ENCODE data around the gene NPSR1. TPM values are rescaled to one million over a fixed set of nuclear protein-coding genes. Genes with fewer than 3 reads are reported as not detected.
"Not testable (repeated sequence)": the region's sequence is repeated elsewhere in the genome, so short reads cannot be mapped to it uniquely, and the experiment has no call there.

The NPSR1 gene
- total RNA-seq, 2 donors from 2014 or later, result not detected

DNA sequence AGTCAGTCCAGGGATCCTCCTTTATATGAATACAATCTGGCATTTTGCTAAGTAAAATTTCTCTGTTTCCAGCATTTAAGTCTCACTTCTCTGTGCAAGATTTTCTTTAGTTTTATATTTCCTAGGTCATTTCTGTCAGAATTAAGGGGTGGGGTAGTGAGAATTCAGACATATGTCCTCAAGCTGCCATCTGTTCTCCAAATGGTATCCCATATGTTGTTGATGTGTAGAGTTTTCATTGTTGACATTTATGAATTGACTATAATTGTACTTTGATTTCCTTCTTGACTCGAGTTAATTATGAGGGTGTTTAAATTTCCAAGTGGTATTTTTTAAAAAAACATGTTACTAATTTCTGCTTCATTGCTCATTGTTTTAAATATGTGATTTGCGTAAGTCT is 148.8 kb downstream of the NPSR1 start:
- WGBS, 2 donors, result 61 to 64% methylated on average over 2 of the region's 2 CpGs
- intact Hi-C loops (cut with DNase I), result no loop called here

DNA sequence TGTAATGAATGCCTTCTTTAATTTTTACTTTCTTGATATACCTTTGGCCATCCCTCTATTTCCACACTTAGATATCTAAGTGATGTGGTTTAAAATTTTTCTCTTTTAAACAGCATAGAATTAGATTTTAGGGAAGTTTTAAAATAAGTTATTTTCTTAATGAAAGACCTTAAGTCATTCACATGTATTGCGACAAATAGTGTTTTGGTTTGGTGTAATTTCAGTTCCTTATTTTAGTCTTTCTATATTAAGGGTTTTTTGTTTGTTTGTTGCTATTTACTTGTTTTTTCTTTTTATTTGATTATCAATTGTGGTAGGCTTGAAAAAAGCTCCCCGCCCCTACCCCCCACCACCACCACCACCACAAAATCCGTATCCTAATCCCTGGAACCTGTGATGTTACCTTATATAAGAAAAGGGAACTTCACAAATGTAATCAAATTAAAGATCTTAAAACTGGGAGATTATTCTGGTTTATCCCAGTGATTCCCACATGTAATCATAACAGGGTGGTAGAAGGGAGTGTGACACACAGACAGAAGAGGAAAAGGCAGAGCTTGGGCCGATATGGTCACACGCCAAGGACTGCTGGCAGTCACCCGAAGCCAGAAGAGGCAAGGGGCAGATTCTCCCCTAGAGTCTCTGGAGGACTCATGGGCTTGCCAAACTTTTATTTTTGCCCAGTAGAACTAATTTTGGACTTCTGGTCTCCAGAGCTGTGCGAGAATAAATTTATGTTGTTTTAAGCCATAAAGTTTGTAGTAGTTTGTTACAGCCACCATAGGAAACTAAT is 149.7 kb downstream of the NPSR1 start:
- Histone ChIP-seq H3K27ac (no peak overlapping the region), H3K4me1 (no peaks in the 10 kb centered on the region), H3K27me3 (no peaks in the 10 kb centered on the region), H3K36me3 (replicated peaks in 1 of 2; ENCODE audit: insufficient read depth in 1 of 2, low read depth in 2 of 2) (no peaks in the 10 kb centered on the region), H3K4me3 (no peak overlapping the region), H3K9me3 (no peaks in the 10 kb centered on the region)
- intact Hi-C loops (cut with DNase I), result no loop called here
- ATAC-seq (no peak), DNase-seq (no peak)
- TF ChIP-seq POLR2A (IDR thresholded peaks at IDR 0.05), result no peak
- TF ChIP-seq, protein P1, sequence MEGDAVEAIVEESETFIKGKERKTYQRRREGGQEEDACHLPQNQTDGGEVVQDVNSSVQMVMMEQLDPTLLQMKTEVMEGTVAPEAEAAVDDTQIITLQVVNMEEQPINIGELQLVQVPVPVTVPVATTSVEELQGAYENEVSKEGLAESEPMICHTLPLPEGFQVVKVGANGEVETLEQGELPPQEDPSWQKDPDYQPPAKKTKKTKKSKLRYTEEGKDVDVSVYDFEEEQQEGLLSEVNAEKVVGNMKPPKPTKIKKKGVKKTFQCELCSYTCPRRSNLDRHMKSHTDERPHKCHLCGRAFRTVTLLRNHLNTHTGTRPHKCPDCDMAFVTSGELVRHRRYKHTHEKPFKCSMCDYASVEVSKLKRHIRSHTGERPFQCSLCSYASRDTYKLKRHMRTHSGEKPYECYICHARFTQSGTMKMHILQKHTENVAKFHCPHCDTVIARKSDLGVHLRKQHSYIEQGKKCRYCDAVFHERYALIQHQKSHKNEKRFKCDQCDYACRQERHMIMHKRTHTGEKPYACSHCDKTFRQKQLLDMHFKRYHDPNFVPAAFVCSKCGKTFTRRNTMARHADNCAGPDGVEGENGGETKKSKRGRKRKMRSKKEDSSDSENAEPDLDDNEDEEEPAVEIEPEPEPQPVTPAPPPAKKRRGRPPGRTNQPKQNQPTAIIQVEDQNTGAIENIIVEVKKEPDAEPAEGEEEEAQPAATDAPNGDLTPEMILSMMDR (IDR thresholded peaks at IDR 0.05), result no peak
- 71 to 73% methylated on average over 7 of the region's 7 CpGs for WGBS, 2 donors

More for the DNA sequence above, 148.8 kb downstream of the NPSR1 start:
- DNase-seq, result no peak
- Histone ChIP-seq H3K27me3 (no peaks in the 10 kb centered on the region), H3K4me1 (no peaks in the 10 kb centered on the region), H3K36me3 (replicated peaks in 1 of 2; ENCODE audit: insufficient read depth in 1 of 2, low read depth in 2 of 2) (no peaks in the 10 kb centered on the region), H3K4me3 (no peak overlapping the region), H3K9me3 (no peaks in the 10 kb centered on the region), H3K27ac (no peak overlapping the region)
- ATAC-seq, result no peak
- TF ChIP-seq, protein P1 (IDR thresholded peaks at IDR 0.05), result no peak
- no peak for TF ChIP-seq POLR2A (IDR thresholded peaks at IDR 0.05)

GRCh38 chr7:34814203-34814842 is 156.3 kb downstream of the NPSR1 start:
- intact Hi-C loops (cut with DNase I), result not testable (repeated sequence)
- 40 to 41% methylated on average over 6 to 7 of the region's 7 CpGs for WGBS, 2 donors

GRCh38 chr7:34821932-34822558 is 164.0 kb downstream of the NPSR1 start:
- intact Hi-C loops (cut with DNase I), result no loop called here
- Histone ChIP-seq H3K27me3 (no peaks in the 10 kb centered on the region), H3K9me3 (no peaks in the 10 kb centered on the region), H3K4me1 (no peaks in the 10 kb centered on the region), H3K36me3 (replicated peaks in 1 of 2; ENCODE audit: insufficient read depth in 1 of 2, low read depth in 2 of 2) (no peaks in the 10 kb centered on the region), H3K4me3 (no peak overlapping the region), H3K27ac (no peak overlapping the region)
- no peak for TF ChIP-seq POLR2A (IDR thresholded peaks at IDR 0.05)
- TF ChIP-seq, protein P1 (IDR thresholded peaks at IDR 0.05), result no peak
- WGBS, 2 donors, result 66 to 72% methylated on average over 16 of the region's 16 CpGs
- ATAC-seq (no peak), DNase-seq (no peak)

More at GRCh38 chr7:34814203-34814842, 156.3 kb downstream of the NPSR1 start:
- not testable (repeated sequence) for H3K4me3 ChIP-seq; H3K27me3 ChIP-seq; DNase-seq; H3K9me3 ChIP-seq; H3K4me1 ChIP-seq; H3K36me3 ChIP-seq (replicated peaks in 1 of 2; ENCODE audit: insufficient read depth in 1 of 2, low read depth in 2 of 2); ATAC-seq; H3K27ac ChIP-seq

GRCh38 chr7:34823650-34824258 is 165.7 kb downstream of the NPSR1 start:
- no peak for TF ChIP-seq POLR2A (IDR thresholded peaks at IDR 0.05)
- TF ChIP-seq, protein P1 (IDR thresholded peaks at IDR 0.05), result peak; percentile 57 to 90 (median 72)
- intact Hi-C loops (cut with DNase I), result no loop called here
- H3K9me3 ChIP-seq, result no peaks in the 10 kb centered on the region
- H3K27ac ChIP-seq, result no peak overlapping the region
- H3K36me3 ChIP-seq (replicated peaks in 1 of 2; ENCODE audit: insufficient read depth in 1 of 2, low read depth in 2 of 2), result no peaks in the 10 kb centered on the region
- no peak overlapping the region for H3K4me3 ChIP-seq
- WGBS, 2 donors, result 32 to 33% methylated on average over 7 of the region's 7 CpGs
- ATAC-seq (peak; percentile 53), DNase-seq (peak; percentile 46 to 69 (median 62))
- H3K4me1 ChIP-seq, result no peaks in the 10 kb centered on the region
- no peaks in the 10 kb centered on the region for H3K27me3 ChIP-seq

Measured in body of pancreas (tissue), 4 donors.